ENCODE data around the gene KLHL42.

DNA sequence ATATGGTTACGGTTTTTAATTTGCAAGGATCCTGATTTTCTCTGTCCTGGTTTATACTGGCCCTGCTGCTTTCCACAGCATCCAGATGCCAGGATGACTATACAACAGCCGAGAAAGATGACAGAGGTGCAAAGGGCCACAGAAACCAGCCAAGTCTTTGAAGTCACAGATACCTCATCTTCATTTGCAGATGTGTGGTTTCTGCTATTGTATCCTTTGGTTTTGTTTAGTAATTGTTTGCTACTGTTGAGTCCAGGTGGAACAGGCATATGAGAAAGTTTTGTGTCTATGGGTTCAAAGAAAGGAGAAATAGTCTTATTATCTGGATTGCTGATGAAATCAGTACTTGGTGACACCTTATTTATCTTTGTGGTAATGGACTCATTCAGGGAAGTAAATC lies 17.3 kb upstream of the KLHL42 start:
- TF ChIP-seq POLR2A (IDR thresholded peaks at IDR 0.05; ENCODE audit: extremely low read depth, insufficient read length) (no peak), MAX (IDR thresholded peaks at IDR 0.05; ENCODE audit: low read depth, low read length) (no peak), MYC (IDR thresholded peaks at IDR 0.05; ENCODE audit: low read depth, low read length) (no peak)
- TF ChIP-seq, protein P1, sequence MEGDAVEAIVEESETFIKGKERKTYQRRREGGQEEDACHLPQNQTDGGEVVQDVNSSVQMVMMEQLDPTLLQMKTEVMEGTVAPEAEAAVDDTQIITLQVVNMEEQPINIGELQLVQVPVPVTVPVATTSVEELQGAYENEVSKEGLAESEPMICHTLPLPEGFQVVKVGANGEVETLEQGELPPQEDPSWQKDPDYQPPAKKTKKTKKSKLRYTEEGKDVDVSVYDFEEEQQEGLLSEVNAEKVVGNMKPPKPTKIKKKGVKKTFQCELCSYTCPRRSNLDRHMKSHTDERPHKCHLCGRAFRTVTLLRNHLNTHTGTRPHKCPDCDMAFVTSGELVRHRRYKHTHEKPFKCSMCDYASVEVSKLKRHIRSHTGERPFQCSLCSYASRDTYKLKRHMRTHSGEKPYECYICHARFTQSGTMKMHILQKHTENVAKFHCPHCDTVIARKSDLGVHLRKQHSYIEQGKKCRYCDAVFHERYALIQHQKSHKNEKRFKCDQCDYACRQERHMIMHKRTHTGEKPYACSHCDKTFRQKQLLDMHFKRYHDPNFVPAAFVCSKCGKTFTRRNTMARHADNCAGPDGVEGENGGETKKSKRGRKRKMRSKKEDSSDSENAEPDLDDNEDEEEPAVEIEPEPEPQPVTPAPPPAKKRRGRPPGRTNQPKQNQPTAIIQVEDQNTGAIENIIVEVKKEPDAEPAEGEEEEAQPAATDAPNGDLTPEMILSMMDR (IDR thresholded peaks at IDR 0.05; ENCODE audit: low read depth, low read length), result no peak

Data from NB4 (cell line).